Motor neuron (in vitro differentiated cells): Measurements from ENCODE around the gene OTOS. TPM values are rescaled to one million over a fixed set of nuclear protein-coding genes. Genes with fewer than 3 reads are reported as not detected.

ENCODE experiments used
- total RNA-seq, 8 experiments: library from RNA; unstranded; fragments of 300-600 nt; gene quantifications; 2 replicates each; pipeline versions ENCODE4 v1.2.3 to v1.2.4, GENCODE V29; 2022

The OTOS gene
- total RNA-seq, 8 experiments from 2014 or later = not detected

Other genes starting within 250 kb of the OTOS start
- gene NDUFA10, start 115.3 kb downstream of the OTOS start, total RNA-seq = 100 to 1,000 TPM; 105 to 170 (median 141) TPM
- under 1 TPM in 4 of 8 experiments, not detected in 4; 0.18 to 0.56 (median 0.32) TPM for gene OR6B2, start 110.2 kb downstream of the OTOS start, total RNA-seq
- gene OR6B3, start 87.1 kb downstream of the OTOS start, total RNA-seq = 1 to 10 TPM in 2 of 8 experiments, under 1 TPM in 1, not detected in 5; 0.31 to 1.4 (median 1.1) TPM
- 100 to 1,000 TPM; 133 to 287 (median 202) TPM for gene COPS9, start 4.4 kb downstream of the OTOS start, total RNA-seq